ENCODE results near the gene MUC4. TPM values are rescaled to one million over a fixed set of nuclear protein-coding genes. Genes with fewer than 3 reads are reported as not detected.
"Not testable (repeated sequence)": the region's sequence is repeated elsewhere in the genome, so short reads cannot be mapped to it uniquely, and the experiment has no call there.

The MUC4 gene
- polyA plus RNA-seq, 1 experiment = not detected

GRCh38 chr3:195738274-195739044, 73.3 kb downstream of the MUC4 start:
- Histone ChIP-seq H3K27me3 (ENCODE audit: control insufficient read depth, insufficient read depth, low read length) (peaks cover 15% of the 10 kb centered on the region), H3K36me3 (ENCODE audit: control insufficient read depth, insufficient read depth, low read length) (no peaks in the 10 kb centered on the region), H3K4me3 (ENCODE audit: low read depth, low read length) (no peak overlapping the region)
- DNase-seq (ENCODE audit: low read depth) = no peak
- no peak for TF ChIP-seq CTCF (IDR thresholded peaks at IDR 0.05; ENCODE audit: insufficient read depth, low read depth, low read length)
- CTCF ChIA-PET = interaction anchor here (1.1 kb wide), 1 partner anchor 112 kb away, joined by 5 read pairs; no protein-coding TSS in a partner anchor
- POLR2A ChIA-PET = no interaction called here

- DNase-seq (ENCODE audit: low read depth); H3K4me3 ChIP-seq (ENCODE audit: low read depth, low read length); POLR2A ChIA-PET; H3K36me3 ChIP-seq (ENCODE audit: control insufficient read depth, insufficient read depth, low read length): not testable (repeated sequence)
- CTCF ChIA-PET = interaction anchor here (1.1 kb wide), 1 partner anchor 113 kb away, joined by 5 read pairs; no protein-coding TSS in a partner anchor
- H3K27me3 ChIP-seq (ENCODE audit: control insufficient read depth, insufficient read depth, low read length) = peaks cover 15% of the 10 kb centered on the region
Observed at GRCh38 chr3:195737782-195738181, 73.9 kb downstream of the MUC4 start.

DNA sequence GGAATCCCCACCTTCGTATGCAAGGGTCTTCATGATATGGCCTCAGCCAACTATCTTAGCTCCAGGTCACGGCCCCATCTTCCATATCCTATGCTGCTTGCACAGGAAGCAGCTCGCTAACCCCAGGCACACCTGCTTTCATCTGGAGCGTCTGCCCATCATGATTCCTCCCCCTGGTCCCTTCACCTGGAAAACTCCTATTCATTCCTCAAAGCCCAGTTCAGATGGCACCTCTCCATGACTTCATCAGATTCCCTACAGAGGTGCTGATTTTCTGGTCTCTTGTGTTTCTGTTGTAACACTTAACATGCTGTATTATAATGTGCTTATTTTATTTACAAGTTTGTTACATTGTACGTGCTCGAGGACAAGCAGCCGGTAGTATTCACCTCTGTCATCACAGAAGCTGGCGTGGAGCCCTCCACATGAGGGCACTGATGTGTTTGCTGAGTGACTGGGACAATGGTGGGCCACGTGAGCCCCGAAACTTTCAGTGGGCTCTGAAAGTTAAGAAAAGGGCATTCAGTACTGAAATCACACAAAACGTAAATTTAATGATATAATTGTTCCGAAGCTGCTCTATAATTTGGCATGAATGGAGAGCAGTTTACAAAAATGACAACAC, 74.8 kb downstream of the MUC4 start:
- no peak for TF ChIP-seq CTCF (IDR thresholded peaks at IDR 0.05; ENCODE audit: insufficient read depth, low read depth, low read length)
- no peak for DNase-seq (ENCODE audit: low read depth)
- peaks cover 15% of the 10 kb centered on the region for H3K27me3 ChIP-seq (ENCODE audit: control insufficient read depth, insufficient read depth, low read length)
- H3K36me3 ChIP-seq (ENCODE audit: control insufficient read depth, insufficient read depth, low read length) = no peaks in the 10 kb centered on the region
- POLR2A ChIA-PET = no interaction called here
- CTCF ChIA-PET = no interaction called here
- H3K4me3 ChIP-seq (ENCODE audit: low read depth, low read length) = no peak overlapping the region

GRCh38 chr3:195735036-195735695, 76.6 kb downstream of the MUC4 start:
- CTCF ChIA-PET = no interaction called here

GRCh38 chr3:195732940-195733339, 78.8 kb downstream of the MUC4 start:
- DNase-seq (ENCODE audit: low read depth) = no peak
- CTCF ChIA-PET = interaction anchor here (1.0 to 1.8 kb wide), 2 partner anchors 12 to 15 kb away, joined by 3 to 5 read pairs; no protein-coding TSS in a partner anchor
- Histone ChIP-seq H3K36me3 (ENCODE audit: control insufficient read depth, insufficient read depth, low read length) (no peaks in the 10 kb centered on the region), H3K27me3 (ENCODE audit: control insufficient read depth, insufficient read depth, low read length) (peaks cover 15% of the 10 kb centered on the region), H3K4me3 (ENCODE audit: low read depth, low read length) (no peak overlapping the region)
- POLR2A ChIA-PET = interaction anchor here (0.6 kb wide), 1 partner anchor 15 kb away, joined by 3 read pairs; no protein-coding TSS in a partner anchor
- TF ChIP-seq CTCF (IDR thresholded peaks at IDR 0.05; ENCODE audit: insufficient read depth, low read depth, low read length) = no peak

More at GRCh38 chr3:195735036-195735695, 76.6 kb downstream of the MUC4 start:
- Histone ChIP-seq H3K4me3 (ENCODE audit: low read depth, low read length) (no peak overlapping the region), H3K36me3 (ENCODE audit: control insufficient read depth, insufficient read depth, low read length) (no peaks in the 10 kb centered on the region), H3K27me3 (ENCODE audit: control insufficient read depth, insufficient read depth, low read length) (peaks cover 17% of the 10 kb centered on the region)
- TF ChIP-seq CTCF (IDR thresholded peaks at IDR 0.05; ENCODE audit: insufficient read depth, low read depth, low read length) = no peak
- POLR2A ChIA-PET = no interaction called here
- no peak for DNase-seq (ENCODE audit: low read depth)

Data from BJ (cell line).